GM18907 (cell line): ENCODE data around the gene RNF213.

ENCODE experiments used
- ATAC-seq: cut with Tn5 transposase; IDR thresholded peaks from one replicate; pipeline ENCODE4 v1.9.1; 2021; ENCODE audit warnings: mild to moderate bottlenecking, moderate library complexity; ENCODE audit not compliant: unreplicated experiment

Gene RNF213

DNA sequence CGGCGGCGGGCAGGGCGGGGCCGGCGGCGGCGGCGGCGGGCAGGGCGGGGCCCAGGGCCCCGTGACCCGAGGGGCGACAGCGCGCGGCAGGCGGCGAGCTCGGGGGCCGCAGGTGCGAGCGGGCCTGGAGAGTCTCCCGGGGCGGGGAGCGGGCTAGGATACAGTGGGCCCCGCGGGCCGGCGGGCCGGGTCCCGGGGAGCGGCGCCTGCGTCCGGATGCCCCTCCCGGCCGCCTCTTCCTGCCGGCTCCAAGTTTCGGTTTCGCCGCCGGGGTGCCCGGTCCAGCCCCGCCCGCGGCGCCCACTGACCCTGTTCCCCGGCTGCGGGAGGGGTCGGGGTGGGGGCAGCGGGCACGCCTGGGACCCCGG, at the start of gene RNF213:
RNF213 (plus strand) TSS at position 62 of the 368 bp plus-strand sequence. CDS start 2,830 bp downstream, outside the sequence.
- ATAC-seq = no peak

DNA sequence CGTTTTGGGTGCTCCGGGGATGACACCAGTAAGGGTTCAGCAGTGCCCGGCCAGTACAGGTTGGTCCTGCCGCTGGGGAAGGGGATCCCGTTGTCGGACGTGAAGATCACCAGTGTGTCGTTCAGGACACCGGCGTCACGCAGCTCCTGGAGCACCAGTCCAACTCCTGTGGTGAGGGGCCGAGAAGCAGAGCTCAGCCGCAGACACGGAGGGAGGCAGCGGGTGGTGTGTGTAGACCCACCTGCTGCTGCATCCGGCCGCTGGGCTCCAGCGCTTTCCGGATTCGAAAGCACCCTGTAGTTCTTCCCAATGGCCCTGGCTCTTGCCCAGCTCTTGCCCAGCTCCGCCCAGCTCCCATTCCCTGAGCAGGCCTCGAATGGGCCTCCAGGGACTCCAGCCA, 48.5 kb upstream of the RNF213 start:
- ATAC-seq = no peak

DNA sequence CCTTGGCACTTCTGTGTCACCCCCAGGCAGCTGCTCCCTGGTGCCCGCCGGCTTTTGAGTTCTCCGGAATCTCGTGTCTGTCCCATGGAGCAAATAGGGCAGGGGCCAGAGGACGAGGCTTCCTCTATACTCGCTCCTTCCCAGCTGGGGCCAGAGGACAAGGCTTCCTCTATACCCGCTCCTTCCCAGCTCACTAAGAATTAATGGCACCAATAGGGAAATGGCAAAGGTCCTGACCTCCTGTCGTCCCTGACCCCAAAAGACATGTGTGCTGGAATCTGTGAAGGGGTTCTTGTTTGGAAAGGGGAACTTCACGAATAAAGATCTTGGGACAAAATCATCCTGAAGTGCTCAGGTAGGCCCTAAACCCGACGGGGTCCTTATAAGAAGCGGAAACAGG, 48.1 kb upstream of the RNF213 start:
- no peak for ATAC-seq

DNA sequence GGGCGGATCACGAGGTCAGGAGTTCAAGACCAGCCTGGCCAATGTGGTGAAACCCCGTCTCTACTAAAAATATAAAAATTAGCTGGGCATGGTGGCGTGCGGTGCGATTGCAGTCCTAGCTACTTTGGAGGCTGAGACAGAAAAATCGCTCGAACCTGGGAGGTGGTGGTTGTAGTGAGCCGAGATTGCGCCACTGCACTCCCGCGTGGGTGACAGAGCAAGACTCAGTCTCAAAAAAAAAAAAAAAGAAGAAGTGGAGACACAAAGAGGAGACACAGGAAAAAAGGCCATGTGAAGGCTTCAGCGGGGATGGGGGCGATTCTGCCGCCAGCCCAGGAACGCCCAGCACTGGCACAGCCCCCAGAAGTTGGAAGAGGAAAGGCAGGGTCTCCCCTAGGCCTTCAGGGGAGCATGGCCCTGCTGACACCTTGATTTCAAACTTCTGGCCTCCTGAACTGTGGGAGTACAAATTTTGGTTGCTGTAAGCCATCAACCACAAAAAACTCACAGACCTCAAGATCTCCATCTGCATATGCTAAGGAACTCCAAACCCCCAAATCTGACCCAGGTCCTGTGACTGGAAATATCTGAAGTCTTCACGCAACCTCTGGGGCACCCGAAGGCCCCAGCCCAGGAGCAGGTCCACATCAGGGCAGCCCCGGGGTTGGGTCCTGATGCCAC, 47.5 kb upstream of the RNF213 start:
- no peak for ATAC-seq

DNA sequence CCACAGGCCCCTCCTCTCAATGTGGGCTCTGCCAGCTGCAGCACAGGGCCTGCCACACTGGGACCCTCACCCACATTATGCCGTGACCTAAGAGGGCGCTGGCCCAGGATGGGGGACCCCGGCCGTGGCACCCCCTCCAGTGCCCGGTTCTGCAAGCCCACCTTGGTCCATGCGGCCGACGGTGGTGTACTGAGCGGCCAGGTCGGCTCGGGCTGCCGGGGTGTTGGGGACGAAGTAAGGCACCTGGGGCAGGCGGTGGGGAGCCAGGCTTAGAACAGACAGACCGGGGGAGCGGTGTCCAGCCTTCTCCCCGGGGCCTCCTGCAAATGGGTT, 47.0 kb upstream of the RNF213 start:
- ATAC-seq = no peak

DNA sequence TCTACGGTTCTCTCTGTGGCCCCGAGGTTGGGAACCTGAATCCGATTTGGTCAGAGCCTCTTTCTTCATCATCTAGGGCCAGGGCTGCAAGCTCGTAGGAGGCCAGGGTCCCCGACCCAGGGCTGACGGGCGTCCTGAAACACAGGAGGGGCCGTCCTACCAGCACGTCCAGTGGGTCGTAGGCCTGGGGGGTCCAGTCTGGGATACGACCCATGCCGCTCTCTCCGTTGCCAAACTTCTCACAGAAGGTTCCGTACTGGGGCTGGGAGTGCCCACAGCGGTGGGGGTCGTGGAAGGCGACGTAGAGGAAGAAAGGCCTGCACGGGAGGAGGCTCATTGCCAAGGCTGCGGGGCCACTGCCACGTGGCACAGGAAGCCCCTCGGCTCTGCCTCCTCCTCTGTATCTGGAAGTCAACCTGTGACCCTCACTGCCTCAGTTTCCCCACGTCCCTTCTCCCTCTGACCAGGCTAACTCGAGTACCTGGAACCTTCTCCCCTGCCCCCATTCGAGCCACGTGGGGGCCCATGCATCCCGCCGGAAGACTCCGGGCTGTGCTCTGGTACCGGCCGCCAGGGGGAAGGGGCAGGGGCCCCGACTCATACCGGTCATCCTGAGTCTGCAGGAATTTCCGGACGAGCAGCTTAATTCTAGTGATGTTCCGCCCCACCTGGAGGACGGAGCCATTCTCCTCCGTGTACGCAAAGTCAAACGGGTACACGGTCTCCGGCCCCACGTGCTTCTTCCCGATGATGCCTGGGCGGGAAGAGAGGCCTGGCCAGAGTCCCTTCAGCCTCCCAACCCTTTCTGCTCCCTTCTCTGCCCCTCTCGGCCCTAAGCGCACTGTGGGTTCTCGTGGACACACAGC, 46.4 kb upstream of the RNF213 start:
- ATAC-seq = no peak

DNA sequence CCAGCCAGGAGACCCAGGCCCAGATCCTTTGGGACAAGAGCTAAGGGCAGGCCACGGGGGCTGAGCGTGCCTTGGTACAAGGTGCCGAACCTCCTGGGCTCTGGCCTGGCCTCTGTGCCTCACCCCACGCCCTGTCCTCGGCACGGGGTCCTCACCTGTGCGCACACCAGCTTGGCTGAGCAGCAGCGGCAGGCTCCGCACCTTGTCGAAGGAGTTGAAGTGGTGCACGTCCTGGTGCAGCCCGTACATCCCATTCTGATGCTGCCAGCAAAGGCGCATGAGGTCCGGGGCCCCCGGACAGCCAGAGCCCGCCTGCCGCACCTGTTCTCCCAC, 45.8 kb upstream of the RNF213 start:
- no peak for ATAC-seq

DNA sequence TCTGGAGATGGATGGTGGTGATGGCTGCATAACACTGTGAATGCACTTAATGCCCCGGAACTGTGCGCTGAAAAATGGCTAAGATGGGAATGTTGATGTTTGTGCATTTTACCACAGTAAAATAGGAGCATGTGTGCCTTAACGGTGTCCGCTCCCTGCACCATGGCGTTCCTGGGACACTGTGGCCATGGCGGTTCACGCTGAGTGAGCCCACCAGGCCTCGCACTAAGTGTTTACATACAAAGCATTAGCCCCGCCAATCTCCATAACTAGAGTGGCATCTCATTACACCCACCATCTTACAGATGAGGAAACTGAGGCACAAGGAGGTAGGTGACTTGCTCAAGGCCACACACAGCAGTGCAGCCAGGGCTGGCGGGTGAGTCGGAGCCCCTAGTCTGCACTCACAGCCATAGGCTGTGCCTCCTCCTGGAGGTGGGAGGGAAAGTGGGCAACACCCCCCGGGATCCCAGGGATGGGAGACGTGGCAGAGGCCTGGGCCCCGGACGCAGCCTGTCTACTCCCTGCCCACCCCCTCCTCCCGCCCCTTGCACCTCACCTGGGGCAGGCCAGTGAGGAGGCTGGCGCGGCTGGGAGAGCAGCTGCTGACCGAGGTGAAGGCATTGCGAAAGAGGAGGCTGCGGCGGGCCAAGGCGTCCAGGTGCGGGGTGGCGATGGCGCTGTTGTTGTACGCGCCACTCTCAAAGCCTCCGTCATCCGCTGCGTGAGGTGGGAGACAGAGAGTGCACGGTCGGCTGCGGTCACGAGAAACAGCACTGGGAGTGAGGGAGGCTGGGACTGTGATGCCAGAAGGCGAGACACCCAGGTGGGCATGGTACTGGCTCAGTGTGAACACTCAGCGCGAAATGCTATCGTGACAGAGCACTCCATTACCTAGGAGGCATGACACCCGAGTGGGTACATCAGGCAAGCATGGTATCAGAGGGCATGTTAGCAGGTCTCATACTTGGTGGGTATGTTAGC, 43.9 kb upstream of the RNF213 start:
- ATAC-seq = no peak

DNA sequence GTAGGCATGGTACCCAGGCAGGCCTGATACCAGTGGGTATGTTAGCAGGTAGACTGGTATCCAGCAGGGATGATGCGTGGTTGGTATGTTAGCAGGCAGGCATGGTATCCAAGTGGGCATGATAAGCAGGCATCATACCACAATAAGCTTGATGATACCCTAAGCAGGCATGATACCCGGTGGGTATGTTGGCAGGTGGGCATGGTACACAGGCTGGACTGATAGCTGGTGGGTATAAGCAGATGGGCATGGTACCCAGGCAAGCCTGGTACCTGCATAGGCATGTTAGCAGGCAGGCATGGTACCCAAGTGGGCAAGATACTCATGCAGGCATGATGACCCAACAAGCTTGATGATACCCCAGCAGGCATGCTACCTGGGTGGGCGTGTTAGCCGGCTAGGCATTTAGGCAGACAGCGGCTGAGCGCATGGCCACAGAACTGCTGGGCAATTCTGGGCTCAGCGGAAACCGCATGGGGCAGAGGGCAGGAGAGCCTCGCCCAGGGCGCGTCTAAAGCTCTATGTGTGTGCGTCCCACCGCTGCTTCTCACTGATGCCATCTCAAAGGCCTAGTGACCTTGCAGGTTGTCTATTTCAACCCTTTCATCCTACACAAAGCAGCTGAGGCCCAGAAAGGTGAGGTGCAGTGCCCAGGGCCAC, 42.8 kb upstream of the RNF213 start:
- ATAC-seq = no peak

DNA sequence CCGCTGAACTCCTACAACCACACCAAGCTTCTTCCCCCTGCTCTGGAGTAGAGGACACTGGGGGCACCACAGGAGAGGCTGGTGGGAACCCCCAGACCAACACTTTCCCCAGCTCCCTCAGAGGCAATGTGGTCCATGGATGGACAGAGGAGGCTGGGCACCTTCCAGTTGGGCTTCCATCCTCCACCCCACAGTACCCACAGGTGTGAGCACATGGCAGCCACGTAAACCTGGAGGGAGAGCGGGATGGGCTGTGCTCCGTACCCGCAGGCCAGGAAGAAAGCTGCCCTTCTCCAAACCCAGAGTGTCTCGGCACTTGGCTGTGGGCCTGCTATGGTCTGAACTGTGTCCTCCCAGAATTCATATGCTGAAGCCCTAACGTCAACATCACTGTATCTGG, 42.3 kb upstream of the RNF213 start:
- ATAC-seq = no peak

DNA sequence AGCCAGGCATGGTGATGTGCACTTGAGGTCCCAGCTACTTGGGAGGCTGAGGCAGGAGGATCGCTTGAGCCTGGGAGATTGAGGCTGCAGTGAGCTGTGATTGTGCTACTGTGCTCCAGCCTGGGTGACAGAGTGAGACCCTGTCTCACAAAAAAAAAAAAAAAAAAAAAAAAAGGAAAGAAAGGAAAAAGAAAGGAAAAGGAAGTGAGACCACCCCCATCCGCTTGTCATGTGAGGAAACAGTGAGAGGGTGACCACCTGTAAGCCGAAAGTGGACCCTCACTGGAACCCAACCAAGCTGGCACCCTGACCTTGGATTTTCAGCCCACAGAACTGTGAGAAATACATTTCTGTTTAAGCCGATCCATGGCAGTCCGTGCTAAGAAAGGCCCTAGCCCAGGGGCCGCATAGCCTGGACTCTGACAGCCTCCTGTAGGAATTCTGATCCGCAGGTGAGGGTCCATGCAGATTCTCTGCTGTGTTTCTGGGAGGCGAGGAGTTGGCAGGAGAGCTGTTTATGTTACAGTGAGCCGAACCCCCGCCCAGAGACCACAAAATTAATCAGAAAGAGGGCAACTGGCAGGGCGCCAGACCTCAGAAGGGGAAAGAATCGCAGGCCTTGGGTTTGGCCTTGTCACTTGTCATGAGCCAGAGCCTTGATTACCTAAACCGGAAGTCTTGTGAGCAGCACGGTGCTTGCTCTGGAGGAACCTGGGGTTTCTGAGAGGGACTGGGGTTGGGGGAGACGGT, 41.5 kb upstream of the RNF213 start:
- ATAC-seq = peak; percentile 69

DNA sequence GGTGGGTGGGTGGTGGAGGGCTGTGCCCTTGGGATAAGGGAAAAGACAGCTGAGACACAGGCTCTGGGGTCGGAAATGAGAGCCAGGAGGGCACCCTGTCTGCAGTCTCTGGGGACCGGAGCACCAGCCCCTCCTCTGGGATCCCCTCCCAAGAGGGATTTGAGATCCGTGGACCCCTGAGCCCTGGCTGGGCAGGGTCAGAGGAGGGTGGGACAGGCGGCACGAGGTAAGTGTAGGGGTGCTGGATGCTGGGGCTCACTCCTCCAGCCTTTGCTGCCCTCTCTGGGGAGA, 40.9 kb upstream of the RNF213 start:
- ATAC-seq = peak; percentile 18

DNA sequence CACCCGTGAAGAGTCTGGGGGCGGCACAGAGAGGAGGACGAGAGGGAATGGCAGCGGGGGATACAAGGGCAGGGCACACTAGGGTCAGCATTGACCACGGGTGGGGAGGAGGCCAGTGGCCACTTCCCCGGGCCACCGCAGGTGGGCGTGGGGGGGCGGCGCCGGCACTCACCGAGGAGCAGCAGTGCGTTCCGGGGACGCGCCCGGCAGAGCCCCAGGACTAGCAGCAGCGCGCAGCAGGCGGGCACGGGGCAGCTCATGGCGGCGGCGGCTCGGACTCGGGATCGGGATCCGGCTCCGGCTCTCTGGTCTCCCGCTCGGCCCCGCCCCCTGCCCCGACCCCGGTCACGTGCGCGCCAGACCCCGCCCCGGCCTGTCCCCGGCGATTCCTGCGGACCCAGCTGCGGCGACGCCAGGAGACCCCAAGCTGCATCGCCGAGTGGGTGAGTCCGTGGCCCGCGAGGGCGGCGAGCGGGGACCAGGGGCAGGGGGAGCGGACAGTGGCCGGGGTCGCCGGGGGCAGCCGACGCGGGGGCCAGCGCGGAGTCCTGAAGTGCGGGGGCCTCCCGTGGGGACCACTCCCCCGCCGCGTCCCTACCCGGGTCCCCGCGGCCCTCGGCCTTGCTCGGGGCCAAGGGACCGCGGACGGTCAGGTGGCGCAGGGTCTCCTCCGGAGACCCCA, 40.5 kb upstream of the RNF213 start, which contains the start of the genes SGSH and SLC26A11:
SGSH (minus strand) TSS at position 280 of the 682 bp plus-strand sequence; CDS start at position 260, 20 bp downstream.
SLC26A11 (plus strand) TSS at position 374 of the 682 bp plus-strand sequence. CDS start 1,134 bp downstream, outside the sequence.
- ATAC-seq = peak; percentile 33

DNA sequence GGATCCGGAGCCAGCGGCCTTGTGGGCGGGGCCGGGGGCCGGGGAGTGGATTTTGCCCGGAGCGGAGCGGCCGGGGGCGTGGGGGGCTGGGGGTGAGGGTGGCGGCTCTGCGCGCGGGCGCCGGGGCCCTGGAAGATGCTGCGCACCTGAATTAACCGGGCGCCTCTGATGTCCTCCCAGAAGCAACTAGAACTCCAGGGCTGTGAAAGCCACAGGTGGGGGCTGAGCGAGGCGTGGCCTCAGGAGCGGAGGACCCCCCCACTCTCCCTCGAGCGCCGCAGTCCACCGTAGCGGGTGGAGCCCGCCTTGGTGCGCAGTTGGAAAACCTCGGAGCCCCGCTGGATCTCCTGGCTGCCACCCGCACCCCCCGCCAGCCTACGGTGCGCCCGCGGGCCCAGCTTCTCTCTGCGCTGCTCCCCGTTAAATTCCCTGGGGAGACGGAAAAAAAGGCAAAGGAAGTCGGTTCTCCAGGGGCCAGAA, 39.9 kb upstream of the RNF213 start:
- ATAC-seq = no peak

DNA sequence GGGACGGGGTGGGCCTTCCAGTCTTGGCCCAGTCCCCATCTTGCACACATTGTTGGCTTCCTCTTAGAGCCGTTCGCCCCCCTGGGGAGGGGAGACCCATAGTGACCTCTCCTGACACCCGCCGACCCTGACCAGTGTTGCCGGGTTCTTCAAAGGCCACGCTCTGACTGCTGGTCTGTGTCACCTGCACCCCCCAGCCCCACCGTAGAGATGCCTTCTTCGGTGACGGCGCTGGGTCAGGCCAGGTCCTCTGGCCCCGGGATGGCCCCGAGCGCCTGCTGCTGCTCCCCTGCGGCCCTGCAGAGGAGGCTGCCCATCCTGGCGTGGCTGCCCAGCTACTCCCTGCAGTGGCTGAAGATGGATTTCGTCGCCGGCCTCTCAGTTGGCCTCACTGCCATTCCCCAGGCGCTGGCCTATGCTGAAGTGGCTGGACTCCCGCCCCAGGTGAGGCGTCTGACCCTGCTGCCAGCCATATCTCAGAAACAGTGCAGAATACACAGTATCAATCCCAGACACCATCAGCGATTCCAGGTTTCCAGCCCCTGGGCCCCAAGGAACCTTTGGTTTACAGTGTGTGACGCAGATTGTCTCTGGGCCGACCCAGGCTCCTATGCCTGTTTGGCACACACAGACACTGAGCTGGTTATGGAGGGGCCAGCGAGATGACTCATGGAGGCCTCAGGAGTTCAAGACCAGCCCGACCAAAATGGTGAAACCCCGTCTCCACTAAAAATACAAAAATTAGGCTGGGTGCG, 39.1 kb upstream of the RNF213 start:
- no peak for ATAC-seq

DNA sequence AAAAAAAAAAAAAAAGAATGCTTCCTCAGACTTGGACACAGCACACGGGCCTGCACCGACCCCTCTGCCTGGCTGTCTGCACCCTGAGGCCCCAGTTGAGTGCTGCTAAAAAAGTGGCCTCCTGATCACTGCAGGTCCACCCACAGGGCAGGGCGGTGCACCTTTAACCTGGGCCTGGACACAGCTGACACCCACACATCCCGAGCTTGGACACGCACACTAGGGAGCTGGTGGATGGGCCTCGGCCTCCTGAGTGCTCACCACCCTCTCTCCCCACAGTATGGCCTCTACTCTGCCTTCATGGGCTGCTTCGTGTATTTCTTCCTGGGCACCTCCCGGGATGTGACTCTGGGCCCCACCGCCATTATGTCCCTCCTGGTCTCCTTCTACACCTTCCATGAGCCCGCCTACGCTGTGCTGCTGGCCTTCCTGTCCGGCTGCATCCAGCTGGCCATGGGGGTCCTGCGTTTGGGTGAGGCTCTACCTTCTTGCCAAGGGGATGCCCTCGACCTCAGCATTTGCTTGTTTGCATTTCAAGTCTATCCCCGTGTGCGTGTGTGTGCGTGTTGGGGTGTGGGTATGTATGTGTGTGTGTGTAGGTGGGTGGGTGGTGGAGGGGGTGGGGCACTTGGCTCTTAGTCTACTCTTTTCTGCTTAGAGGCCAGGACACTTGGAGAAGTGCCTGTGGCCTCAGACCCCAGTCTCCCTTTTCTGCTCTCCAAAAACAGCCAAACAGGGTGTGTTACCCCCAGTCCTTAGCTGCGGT, 38.1 kb upstream of the RNF213 start:
- no peak for ATAC-seq

DNA sequence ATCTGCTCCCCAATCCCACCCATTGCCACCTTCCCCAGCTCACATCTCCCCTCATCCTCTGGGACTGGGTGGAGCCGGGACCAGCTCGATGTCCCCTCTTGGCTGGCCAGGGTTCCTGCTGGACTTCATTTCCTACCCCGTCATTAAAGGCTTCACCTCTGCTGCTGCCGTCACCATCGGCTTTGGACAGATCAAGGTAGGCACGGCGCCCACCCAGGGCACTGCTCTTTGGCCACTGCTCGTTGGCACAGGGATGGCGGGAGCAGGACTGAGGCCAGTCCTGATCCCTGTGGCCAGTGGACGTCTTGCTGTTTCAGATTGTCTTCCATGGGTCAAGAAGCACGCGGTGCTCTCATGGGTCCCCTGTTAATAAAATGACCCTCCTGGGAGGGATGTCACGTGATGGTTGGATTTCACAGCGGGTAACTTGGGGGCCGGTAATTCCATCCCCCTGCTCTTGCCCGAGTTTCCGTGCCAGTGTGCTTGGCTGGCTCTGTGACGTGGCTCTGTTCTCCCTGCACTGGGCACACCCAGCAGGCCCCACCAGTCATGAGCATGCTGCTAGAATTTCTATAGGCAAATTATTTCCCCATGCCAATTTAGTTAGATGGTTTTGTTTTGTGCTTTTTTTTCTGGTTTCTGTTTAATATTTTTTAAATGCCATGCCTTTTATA, 37.4 kb upstream of the RNF213 start:
- no peak for ATAC-seq
